BJ (cell line): Measurements from ENCODE around the gene TMEM150B. TPM values are rescaled to one million over a fixed set of nuclear protein-coding genes. Genes with fewer than 3 reads are reported as not detected.

ENCODE experiments used
- CTCF ChIA-PET: fragments of 350-600 bp; formaldehyde crosslinking; extraction: SDS; loops from one replicate; lab custom pipeline; 2021; ENCODE audit warnings: antibody characterized with exemption, inconsistent platforms; lab: Yijun Ruan, JAX
- POLR2A ChIA-PET: fragments of 300-600 bp; sonication (Branson Sonifier 250); formaldehyde crosslinking; extraction: SDS; loops from one replicate; lab custom pipeline; 2021; ENCODE audit warnings: antibody characterized with exemption; lab: Charles Lee
- DNase-seq: peaks from one replicate; pipeline ENCODE4 v3.0.0-alpha.2; 2011; ENCODE audit warnings: low read depth
- H3K27me3 ChIP-seq: 2 replicates; pipeline ENCODE4 v1.6.0; 2011; ENCODE audit warnings: low read length; ENCODE audit not compliant: control insufficient read depth, insufficient read depth
- H3K36me3 ChIP-seq: 2 replicates; pipeline ENCODE4 v1.5.1; 2011; ENCODE audit warnings: low read length; ENCODE audit not compliant: control insufficient read depth, insufficient read depth
- H3K4me3 ChIP-seq: 2 replicates; pipeline ENCODE4 v1.5.1; 2011; ENCODE audit warnings: low read depth, mild to moderate bottlenecking, control low read depth, low read length
- CTCF ChIP-seq: IDR thresholded peaks from 2 replicates; pipeline ENCODE4 v1.5.1; 2011; ENCODE audit warnings: low read depth, mild to moderate bottlenecking, control low read depth, inconsistent platforms, low read length, moderate library complexity; ENCODE audit not compliant: insufficient read depth
- polyA plus RNA-seq: library from polyadenylated mRNA; depleted of rRNA; stranded (reverse); fragments of >200 nt; gene quantifications from 2 replicates; pipeline ENCODE4 v1.2.3, GENCODE V29; 2011

The TMEM150B gene
- polyA plus RNA-seq, 1 experiment, result not detected

GRCh38 chr19:55279340-55279739 lies 45.8 kb downstream of the TMEM150B start:
- no peaks in the 10 kb centered on the region for H3K27me3 ChIP-seq
- no peak for DNase-seq
- ChIA-PET CTCF (interaction anchor here (0.7 to 1.5 kb wide), 3 partner anchors 13 to 112 kb away, joined by 3 to 5 read pairs (median 3); partner anchors contain the start of gene PPP6R1), POLR2A (no interaction called here)
- H3K4me3 ChIP-seq, result peak overlapping the region; percentile 73
- no peak for TF ChIP-seq CTCF
- H3K36me3 ChIP-seq, result peaks cover 12% of the 10 kb centered on the region

- POLR2A ChIA-PET, result no interaction called here
- H3K36me3 ChIP-seq, result peaks cover 15% of the 10 kb centered on the region
- H3K27me3 ChIP-seq, result no peaks in the 10 kb centered on the region
- CTCF ChIA-PET, result interaction anchor here (0.6 to 1.1 kb wide), 3 partner anchors 10 to 24 kb away, joined by 3 read pairs; partner anchors contain the start of gene PPP6R1
- DNase-seq, result no peak
- TF ChIP-seq CTCF, result no peak
- no peak overlapping the region for H3K4me3 ChIP-seq
Measured at GRCh38 chr19:55278391-55279135, 46.6 kb downstream of the TMEM150B start.

DNA sequence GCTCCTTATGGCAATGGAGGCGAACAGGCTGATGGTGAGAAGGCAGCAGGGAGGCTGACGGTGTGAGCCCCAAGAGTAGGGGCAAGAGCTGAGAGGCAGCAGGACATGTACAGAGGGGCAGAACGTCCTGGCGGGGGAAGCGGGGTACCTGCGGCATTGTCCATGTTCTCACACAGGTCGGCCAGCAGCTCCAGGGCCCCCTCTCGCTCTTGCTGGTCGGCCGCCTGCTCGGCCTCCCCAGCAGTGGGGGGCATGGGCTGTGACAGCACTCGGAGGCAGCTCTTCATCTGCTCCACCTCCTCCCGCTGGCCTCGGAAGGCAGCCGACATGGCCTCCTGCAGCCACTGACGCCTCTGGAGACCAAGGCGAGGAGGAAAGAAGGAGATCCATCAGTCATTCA lies 47.6 kb downstream of the TMEM150B start:
- TF ChIP-seq CTCF, result no peak
- peaks cover 20% of the 10 kb centered on the region for H3K36me3 ChIP-seq
- POLR2A ChIA-PET, result no interaction called here
- H3K27me3 ChIP-seq, result no peaks in the 10 kb centered on the region
- H3K4me3 ChIP-seq, result no peak overlapping the region
- CTCF ChIA-PET, result interaction anchor here (1.0 kb wide), 1 partner anchor 9 kb away, joined by 3 read pairs; no protein-coding TSS in a partner anchor
- no peak for DNase-seq

DNA sequence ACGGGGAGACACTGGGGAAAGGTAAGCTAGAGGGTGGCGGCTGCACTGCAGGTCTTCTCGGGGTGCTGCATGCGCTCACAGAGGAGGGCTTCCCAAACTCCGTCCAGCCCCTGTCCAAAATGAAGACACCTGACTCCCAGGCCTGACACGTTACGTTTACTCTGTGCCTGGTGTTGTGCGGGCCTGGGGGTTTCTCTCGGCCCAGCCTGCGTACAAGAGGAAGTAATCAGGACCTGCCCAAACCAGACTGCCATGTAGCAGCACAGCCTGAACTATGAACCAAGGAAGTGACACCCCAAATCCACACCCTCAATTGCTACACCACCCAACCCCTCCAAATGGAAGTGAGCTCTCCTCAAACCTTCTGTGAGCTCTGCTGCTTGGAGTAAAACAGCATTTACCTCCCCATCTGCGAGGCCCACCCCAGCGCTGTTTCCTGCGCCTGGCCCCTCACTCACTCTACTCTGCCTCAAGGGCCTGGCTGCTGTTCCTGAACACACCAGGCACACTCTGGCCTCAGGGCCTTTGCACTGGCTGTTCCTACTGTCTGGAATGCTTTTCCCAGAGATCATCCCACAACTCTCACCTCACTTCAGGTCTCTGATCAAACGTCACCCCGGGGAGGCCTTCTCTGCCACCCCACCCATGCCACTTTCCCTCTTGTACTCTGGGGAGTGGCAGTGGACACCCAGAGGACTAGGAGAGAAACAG lies 48.3 kb downstream of the TMEM150B start:
- POLR2A ChIA-PET, result no interaction called here
- no peak for DNase-seq
- peaks cover 20% of the 10 kb centered on the region for H3K36me3 ChIP-seq
- no peaks in the 10 kb centered on the region for H3K27me3 ChIP-seq
- CTCF ChIA-PET, result no interaction called here
- no peak for TF ChIP-seq CTCF
- H3K4me3 ChIP-seq, result no peak overlapping the region
